Breast epithelium (tissue), 4 donors: ENCODE results near the gene CNTNAP2. TPM values are rescaled to one million over a fixed set of nuclear protein-coding genes. Genes with fewer than 3 reads are reported as not detected.
"Not testable (repeated sequence)": the region's sequence is repeated elsewhere in the genome, so short reads cannot be mapped to it uniquely, and the experiment has no call there.

Experiments
- DNase-seq, 2 donors: peaks; one replicate each; pipeline ENCODE4 v3.0.0-alpha.2; 2019; ENCODE audit warnings: low spot score in 2 of 2
- H3K27ac ChIP-seq, 2 donors: fragments of 200-600 bp; sonication (generic) in 1 of 2; one replicate each; pipeline ENCODE4 v1.5.1; 2016 to 2019; ENCODE audit warnings: mild to moderate bottlenecking in 1 of 2
- H3K27me3 ChIP-seq, 2 donors: fragments of 200-600 bp; sonication (generic) in 1 of 2; one replicate each; pipeline versions ENCODE4 v1.5.1 to v1.6.0; 2017 to 2019; ENCODE audit warnings: control low read depth in 1 of 2, mild to moderate bottlenecking in 1 of 2
- H3K36me3 ChIP-seq: fragments of 200-600 bp; one replicate; pipeline ENCODE4 v1.5.1; 2019
- H3K4me1 ChIP-seq, 2 donors: fragments of 200-600 bp; sonication (generic); one replicate each; pipeline ENCODE4 v1.5.1; 2016 to 2019; ENCODE audit warnings: control low read depth in 1 of 2
- H3K4me3 ChIP-seq, 3 donors: fragments of 200-600 bp; sonication (generic); 1 replicate in 2 of 3; 2 replicates in 1 of 3; pipeline ENCODE4 v1.5.1; 2016 to 2019; ENCODE audit warnings: mild to moderate bottlenecking in 3 of 3, moderate library complexity in 2 of 3
- H3K9me3 ChIP-seq, 2 donors: fragments of 200-600 bp; sonication (generic) in 1 of 2; one replicate each; pipeline ENCODE4 v1.5.1; 2016 to 2019; ENCODE audit warnings: control low read depth in 1 of 2
- POLR2A ChIP-seq: fragments of 450-650 bp; IDR thresholded peaks from one replicate; pipeline ENCODE4 v1.6.1; 2016; ENCODE audit warnings: antibody characterized with exemption, mild to moderate bottlenecking, moderate library complexity
- POLR2AphosphoS5 ChIP-seq, 3 donors: sonication (generic); formaldehyde crosslinking; IDR thresholded peaks; one replicate each; pipeline ENCODE4 v1.6.1; 2017; ENCODE audit warnings: antibody characterized with exemption in 3 of 3
- intact Hi-C: fragments of 100-400 bp; cut with DNase I; formaldehyde crosslinking; loops from one replicate; pipeline ENCODE4 v1.15.1; 2023; ENCODE audit warnings: low total_unique reads
- total RNA-seq, 3 donors: library from RNA; depleted of rRNA; stranded (reverse); fragments of >200 nt; gene quantifications; one replicate each; pipeline ENCODE4 v1.1.0, GENCODE V29; 2016
- TF ChIP-seq, protein P1 (sequence below), 3 donors: fragments of 450-650 bp; IDR thresholded peaks; one replicate each; pipeline ENCODE4 v1.5.1; 2016 to 2017; ENCODE audit warnings: antibody characterized with exemption in 3 of 3, mild to moderate bottlenecking in 3 of 3, moderate library complexity in 3 of 3

The CNTNAP2 gene
- total RNA-seq, 3 donors from 2014 or later, result 0.29 to 0.66 TPM; not detected in 1

- H3K9me3 ChIP-seq, result peaks cover 0 to 4% of the 10 kb centered on the region in 2 donors
- no peak for DNase-seq
- no peak for TF ChIP-seq POLR2AphosphoS5 (IDR thresholded peaks at IDR 0.05)
- no peak for TF ChIP-seq POLR2A
- TF ChIP-seq, protein P1, sequence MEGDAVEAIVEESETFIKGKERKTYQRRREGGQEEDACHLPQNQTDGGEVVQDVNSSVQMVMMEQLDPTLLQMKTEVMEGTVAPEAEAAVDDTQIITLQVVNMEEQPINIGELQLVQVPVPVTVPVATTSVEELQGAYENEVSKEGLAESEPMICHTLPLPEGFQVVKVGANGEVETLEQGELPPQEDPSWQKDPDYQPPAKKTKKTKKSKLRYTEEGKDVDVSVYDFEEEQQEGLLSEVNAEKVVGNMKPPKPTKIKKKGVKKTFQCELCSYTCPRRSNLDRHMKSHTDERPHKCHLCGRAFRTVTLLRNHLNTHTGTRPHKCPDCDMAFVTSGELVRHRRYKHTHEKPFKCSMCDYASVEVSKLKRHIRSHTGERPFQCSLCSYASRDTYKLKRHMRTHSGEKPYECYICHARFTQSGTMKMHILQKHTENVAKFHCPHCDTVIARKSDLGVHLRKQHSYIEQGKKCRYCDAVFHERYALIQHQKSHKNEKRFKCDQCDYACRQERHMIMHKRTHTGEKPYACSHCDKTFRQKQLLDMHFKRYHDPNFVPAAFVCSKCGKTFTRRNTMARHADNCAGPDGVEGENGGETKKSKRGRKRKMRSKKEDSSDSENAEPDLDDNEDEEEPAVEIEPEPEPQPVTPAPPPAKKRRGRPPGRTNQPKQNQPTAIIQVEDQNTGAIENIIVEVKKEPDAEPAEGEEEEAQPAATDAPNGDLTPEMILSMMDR (IDR thresholded peaks at IDR 0.05), result no peak
- H3K4me3 ChIP-seq, result no peak overlapping the region
- H3K27me3 ChIP-seq, result no peaks in the 10 kb centered on the region
- no peak overlapping the region for H3K27ac ChIP-seq
- no peaks in the 10 kb centered on the region for H3K36me3 ChIP-seq
- intact Hi-C loops, result no loop called here
- H3K4me1 ChIP-seq, result no peaks in the 10 kb centered on the region
These were observed 2346.6 kb downstream of the CNTNAP2 start for GRCh38 chr7:148463210-148463609.

GRCh38 chr7:148464947-148465346 is 2348.3 kb downstream of the CNTNAP2 start:
- TF ChIP-seq POLR2A (no peak), POLR2AphosphoS5 (IDR thresholded peaks at IDR 0.05) (no peak)
- TF ChIP-seq, protein P1 (IDR thresholded peaks at IDR 0.05), result no peak
- H3K9me3 ChIP-seq, result peaks cover 0 to 4% of the 10 kb centered on the region in 2 donors
- intact Hi-C loops, result no loop called here
- no peak overlapping the region for H3K4me3 ChIP-seq
- no peak overlapping the region for H3K27ac ChIP-seq
- no peaks in the 10 kb centered on the region for H3K27me3 ChIP-seq
- DNase-seq, result no peak
- no peaks in the 10 kb centered on the region for H3K36me3 ChIP-seq
- H3K4me1 ChIP-seq, result no peaks in the 10 kb centered on the region

DNA sequence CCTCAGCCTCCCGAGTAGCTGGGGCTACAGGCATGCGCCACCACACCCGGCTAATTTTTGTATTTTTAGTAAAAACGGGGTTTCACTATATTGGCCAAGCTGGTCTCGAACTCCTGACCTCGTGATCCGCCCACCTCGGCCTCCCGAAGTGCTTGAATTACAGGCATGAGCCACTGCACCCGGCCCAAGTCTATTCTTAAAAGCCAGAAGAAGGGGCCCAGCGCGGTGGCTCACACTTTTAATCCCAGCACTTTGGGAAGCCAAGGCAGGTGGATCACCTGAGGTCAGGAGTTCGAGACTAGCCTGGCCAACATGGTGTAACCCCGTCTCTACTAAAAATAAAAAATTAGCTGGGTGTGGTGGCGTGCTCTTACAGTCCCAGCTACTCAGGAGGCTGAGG is 2348.8 kb downstream of the CNTNAP2 start:
- H3K27me3 ChIP-seq, H3K9me3 ChIP-seq, H3K4me3 ChIP-seq, DNase-seq, intact Hi-C loops, H3K36me3 ChIP-seq, H3K4me1 ChIP-seq, H3K27ac ChIP-seq: not testable (repeated sequence)

- Histone ChIP-seq H3K27me3 (no peaks in the 10 kb centered on the region), H3K36me3 (no peaks in the 10 kb centered on the region), H3K4me3 (no peak overlapping the region), H3K9me3 (peaks cover 0 to 4% of the 10 kb centered on the region in 2 donors), H3K4me1 (no peaks in the 10 kb centered on the region), H3K27ac (no peak overlapping the region)
- TF ChIP-seq POLR2AphosphoS5 (IDR thresholded peaks at IDR 0.05), result no peak
- TF ChIP-seq, protein P1 (IDR thresholded peaks at IDR 0.05), result no peak
- TF ChIP-seq POLR2A, result no peak
- intact Hi-C loops, result no loop called here
- DNase-seq, result no peak
These were observed 2349.5 kb downstream of the CNTNAP2 start for GRCh38 chr7:148466120-148466519.

- Histone ChIP-seq H3K27ac (no peak overlapping the region), H3K9me3 (no peaks in the 10 kb centered on the region), H3K36me3 (no peaks in the 10 kb centered on the region), H3K4me1 (no peaks in the 10 kb centered on the region), H3K4me3 (no peak overlapping the region), H3K27me3 (no peaks in the 10 kb centered on the region)
- intact Hi-C loops, result no loop called here
- TF ChIP-seq, protein P1 (IDR thresholded peaks at IDR 0.05), result no peak
- no peak for TF ChIP-seq POLR2A
- TF ChIP-seq POLR2AphosphoS5 (IDR thresholded peaks at IDR 0.05), result no peak
- DNase-seq, result no peak
These were observed 2352.1 kb downstream of the CNTNAP2 start for GRCh38 chr7:148468700-148469098.
